ENCODE measurements around the gene RRM2. TPM values are rescaled to one million over a fixed set of nuclear protein-coding genes. Genes with fewer than 3 reads are reported as not detected.

The RRM2 gene
- total RNA-seq, 1 donor from 2014 or later = 1.8 TPM

DNA sequence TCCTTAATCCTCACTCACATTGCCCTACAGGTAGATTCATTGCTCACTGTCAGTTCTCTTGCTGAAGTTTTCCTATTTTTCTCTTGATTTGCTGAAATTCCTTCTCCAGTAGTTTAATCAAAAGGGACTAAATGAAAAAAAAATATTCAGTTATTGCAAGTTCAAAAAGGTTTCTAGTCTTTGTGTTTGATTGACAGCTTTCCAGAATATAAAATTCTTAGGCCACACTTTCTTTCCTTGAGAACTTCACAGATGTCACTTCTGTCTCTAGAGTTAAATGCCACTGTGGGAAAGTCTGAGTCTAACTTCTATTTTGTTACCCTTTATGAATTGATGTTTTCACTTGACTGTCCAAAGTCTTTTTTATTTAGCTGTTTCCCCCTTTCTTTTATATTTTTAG is 25.7 kb downstream of the RRM2 start:
- H3K27me3 ChIP-seq (ENCODE audit: control insufficient read depth, insufficient read depth, low read length) = no peaks in the 10 kb centered on the region
- no peaks in the 10 kb centered on the region for H3K36me3 ChIP-seq (ENCODE audit: control insufficient read depth, insufficient read depth, low read length)
- FAIRE-seq = no peak
- DNase-seq (ENCODE audit: low read depth) = no peak
- H3K4me3 ChIP-seq (ENCODE audit: low read depth, low read length) = no peak overlapping the region
- TF ChIP-seq, protein P1, sequence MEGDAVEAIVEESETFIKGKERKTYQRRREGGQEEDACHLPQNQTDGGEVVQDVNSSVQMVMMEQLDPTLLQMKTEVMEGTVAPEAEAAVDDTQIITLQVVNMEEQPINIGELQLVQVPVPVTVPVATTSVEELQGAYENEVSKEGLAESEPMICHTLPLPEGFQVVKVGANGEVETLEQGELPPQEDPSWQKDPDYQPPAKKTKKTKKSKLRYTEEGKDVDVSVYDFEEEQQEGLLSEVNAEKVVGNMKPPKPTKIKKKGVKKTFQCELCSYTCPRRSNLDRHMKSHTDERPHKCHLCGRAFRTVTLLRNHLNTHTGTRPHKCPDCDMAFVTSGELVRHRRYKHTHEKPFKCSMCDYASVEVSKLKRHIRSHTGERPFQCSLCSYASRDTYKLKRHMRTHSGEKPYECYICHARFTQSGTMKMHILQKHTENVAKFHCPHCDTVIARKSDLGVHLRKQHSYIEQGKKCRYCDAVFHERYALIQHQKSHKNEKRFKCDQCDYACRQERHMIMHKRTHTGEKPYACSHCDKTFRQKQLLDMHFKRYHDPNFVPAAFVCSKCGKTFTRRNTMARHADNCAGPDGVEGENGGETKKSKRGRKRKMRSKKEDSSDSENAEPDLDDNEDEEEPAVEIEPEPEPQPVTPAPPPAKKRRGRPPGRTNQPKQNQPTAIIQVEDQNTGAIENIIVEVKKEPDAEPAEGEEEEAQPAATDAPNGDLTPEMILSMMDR (IDR thresholded peaks at IDR 0.05; ENCODE audit: insufficient read depth, low read length, severe bottlenecking) = no peak

DNA sequence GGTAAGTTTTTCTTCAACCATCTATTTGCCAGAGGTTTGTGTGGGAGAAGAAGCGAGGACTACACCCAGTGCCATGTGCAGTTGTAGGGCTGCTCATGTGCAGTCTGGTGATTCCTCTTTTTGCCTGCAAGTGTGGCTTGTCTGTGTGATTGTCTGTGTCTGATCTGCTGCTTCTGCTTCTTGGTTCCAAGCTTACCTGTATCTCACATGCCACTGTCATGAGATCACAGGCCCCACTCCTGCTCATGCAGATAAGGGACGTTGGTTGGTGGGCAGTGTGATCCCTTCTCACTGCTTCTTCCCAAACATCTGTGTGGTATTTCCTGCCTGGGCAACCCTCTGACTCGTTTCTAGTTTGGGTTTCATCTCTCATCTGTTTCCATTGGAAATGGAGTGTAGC is 27.1 kb downstream of the RRM2 start:
- Histone ChIP-seq H3K36me3 (ENCODE audit: control insufficient read depth, insufficient read depth, low read length) (no peaks in the 10 kb centered on the region), H3K27me3 (ENCODE audit: control insufficient read depth, insufficient read depth, low read length) (no peaks in the 10 kb centered on the region), H3K4me3 (ENCODE audit: low read depth, low read length) (no peak overlapping the region)
- TF ChIP-seq, protein P1 (IDR thresholded peaks at IDR 0.05; ENCODE audit: insufficient read depth, low read length, severe bottlenecking) = no peak
- DNase-seq (ENCODE audit: low read depth) (no peak), FAIRE-seq (no peak)

DNA sequence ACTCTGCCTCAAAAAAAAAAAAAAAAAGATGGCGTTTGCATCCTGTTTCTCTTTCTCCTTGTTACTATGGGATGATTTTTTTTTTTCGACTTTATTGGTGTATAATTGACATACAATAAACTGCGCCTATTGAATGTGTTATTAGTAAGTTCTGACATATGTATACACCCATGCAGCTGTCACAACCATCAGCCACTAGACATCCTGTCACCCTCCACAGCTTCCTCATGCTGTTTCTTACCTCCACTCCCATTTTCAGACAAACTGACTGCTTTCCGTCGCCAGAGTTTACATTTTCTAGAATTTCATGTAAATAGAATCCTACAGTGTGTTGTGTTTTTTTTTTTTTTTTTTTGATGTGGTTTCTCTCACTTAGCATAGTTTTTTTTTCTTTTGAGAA is 27.9 kb downstream of the RRM2 start:
- TF ChIP-seq, protein P1 (IDR thresholded peaks at IDR 0.05; ENCODE audit: insufficient read depth, low read length, severe bottlenecking) = no peak
- no peak overlapping the region for H3K4me3 ChIP-seq (ENCODE audit: low read depth, low read length)
- no peaks in the 10 kb centered on the region for H3K36me3 ChIP-seq (ENCODE audit: control insufficient read depth, insufficient read depth, low read length)
- H3K27me3 ChIP-seq (ENCODE audit: control insufficient read depth, insufficient read depth, low read length) = no peaks in the 10 kb centered on the region
- DNase-seq (ENCODE audit: low read depth) (no peak), FAIRE-seq (no peak)

DNA sequence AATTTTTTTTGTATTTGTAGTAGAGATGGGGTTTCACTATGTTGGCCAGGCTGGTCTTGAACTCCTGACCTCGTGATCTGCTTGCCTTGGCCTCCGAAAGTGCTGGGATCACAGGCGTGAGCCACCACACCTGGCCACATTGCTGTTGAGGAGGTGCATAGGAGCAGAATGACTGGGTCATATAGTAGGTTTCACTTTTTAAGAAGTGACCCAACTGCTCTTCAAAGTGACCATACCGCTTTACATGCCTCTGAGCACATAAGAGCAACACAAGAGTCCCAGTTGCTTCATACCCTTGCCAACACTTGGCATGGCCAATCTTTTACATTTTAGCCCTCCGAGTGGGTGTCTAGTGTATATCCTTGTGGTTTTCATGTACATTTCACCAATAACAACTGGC is 28.9 kb downstream of the RRM2 start:
- Histone ChIP-seq H3K4me3 (ENCODE audit: low read depth, low read length) (no peak overlapping the region), H3K36me3 (ENCODE audit: control insufficient read depth, insufficient read depth, low read length) (no peaks in the 10 kb centered on the region), H3K27me3 (ENCODE audit: control insufficient read depth, insufficient read depth, low read length) (no peaks in the 10 kb centered on the region)
- FAIRE-seq = no peak
- TF ChIP-seq, protein P1 (IDR thresholded peaks at IDR 0.05; ENCODE audit: insufficient read depth, low read length, severe bottlenecking) = no peak
- DNase-seq (ENCODE audit: low read depth) = no peak

DNA sequence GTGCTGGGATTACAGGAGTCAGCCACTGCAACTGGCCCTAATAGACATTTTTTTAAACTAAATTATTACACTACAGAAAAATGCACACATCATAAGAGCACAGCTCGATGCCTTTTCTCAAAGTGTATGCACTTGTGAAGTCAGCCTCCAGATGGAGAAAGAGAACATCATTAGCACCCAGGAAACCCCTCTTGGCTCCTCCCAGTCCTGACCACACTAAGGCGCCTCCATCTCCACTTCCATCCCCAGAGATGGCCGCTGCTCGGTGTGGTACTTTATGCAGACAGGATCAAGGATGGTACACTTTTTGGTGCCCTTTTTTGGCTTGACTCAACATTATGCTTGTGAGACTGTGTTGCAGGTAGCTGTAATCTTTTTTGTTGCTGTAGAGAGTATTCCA is 34.8 kb downstream of the RRM2 start:
- no peaks in the 10 kb centered on the region for H3K27me3 ChIP-seq (ENCODE audit: control insufficient read depth, insufficient read depth, low read length)
- TF ChIP-seq, protein P1 (IDR thresholded peaks at IDR 0.05; ENCODE audit: insufficient read depth, low read length, severe bottlenecking) = no peak
- H3K36me3 ChIP-seq (ENCODE audit: control insufficient read depth, insufficient read depth, low read length) = no peaks in the 10 kb centered on the region
- DNase-seq (ENCODE audit: low read depth) (no peak), FAIRE-seq (no peak)
- H3K4me3 ChIP-seq (ENCODE audit: low read depth, low read length) = no peak overlapping the region

DNA sequence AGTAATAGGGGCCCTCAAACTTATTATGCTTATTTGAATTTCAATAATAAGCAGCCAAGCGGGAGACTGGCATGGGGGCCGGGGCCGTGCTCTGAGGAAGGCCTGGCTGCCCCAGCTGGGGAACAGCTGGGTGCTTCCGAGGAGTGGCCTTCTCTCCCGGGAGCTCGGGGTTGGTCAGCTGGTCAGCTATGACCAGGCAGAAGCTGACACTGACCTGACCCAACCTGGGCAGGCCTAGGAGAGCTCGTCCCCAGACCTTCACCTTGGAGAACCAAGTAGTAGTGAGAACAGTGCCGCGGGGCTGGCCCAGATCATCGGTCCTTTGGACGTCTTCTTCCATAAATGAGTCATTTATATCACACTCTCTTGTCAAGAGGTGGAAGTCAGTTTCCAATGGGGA is 36.1 kb downstream of the RRM2 start:
- no peaks in the 10 kb centered on the region for H3K36me3 ChIP-seq (ENCODE audit: control insufficient read depth, insufficient read depth, low read length)
- no peaks in the 10 kb centered on the region for H3K27me3 ChIP-seq (ENCODE audit: control insufficient read depth, insufficient read depth, low read length)
- DNase-seq (ENCODE audit: low read depth) (no peak), FAIRE-seq (no peak)
- no peak overlapping the region for H3K4me3 ChIP-seq (ENCODE audit: low read depth, low read length)
- TF ChIP-seq, protein P1 (IDR thresholded peaks at IDR 0.05; ENCODE audit: insufficient read depth, low read length, severe bottlenecking) = no peak
